ENCODE measurements around the gene FAM114A1. TPM values are rescaled to one million over a fixed set of nuclear protein-coding genes. Genes with fewer than 3 reads are reported as not detected.

FAM114A1 gene
- total RNA-seq, 6 donors from 2014 or later: 27.2 to 92.5 (median 43.1) TPM

DNA sequence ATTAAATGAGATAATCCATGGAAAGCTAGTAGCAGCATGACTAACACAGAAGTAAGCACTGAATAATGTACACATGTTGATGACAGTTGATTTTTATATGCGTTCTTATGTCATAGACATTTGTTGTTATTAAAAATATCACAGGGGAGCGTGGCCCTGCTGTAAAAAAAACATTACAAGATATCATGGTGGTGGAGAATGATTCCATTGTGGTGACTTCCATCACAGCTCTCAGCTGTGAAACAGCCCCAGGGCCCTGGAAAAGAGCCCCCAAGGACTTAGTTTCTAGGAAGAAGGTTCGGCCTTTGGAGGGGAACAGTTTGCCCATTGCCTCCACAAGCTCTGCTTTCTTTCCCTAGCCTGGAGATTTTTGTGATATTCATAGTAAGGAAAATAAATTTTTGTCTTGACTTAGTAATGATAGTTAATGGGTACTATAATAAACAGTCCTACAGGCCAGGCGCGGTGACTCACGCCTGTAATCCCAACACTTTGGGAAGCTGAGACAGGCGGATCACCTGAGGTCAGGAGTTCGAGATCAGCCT lies 49.9 kb downstream of the FAM114A1 start:
- H3K36me3 ChIP-seq: peaks cover 4 to 98% (median 48%) of the 10 kb centered on the region in 4 donors
- no peak for TF ChIP-seq POLR2AphosphoS5 (IDR thresholded peaks at IDR 0.05)
- TF ChIP-seq, protein P1, sequence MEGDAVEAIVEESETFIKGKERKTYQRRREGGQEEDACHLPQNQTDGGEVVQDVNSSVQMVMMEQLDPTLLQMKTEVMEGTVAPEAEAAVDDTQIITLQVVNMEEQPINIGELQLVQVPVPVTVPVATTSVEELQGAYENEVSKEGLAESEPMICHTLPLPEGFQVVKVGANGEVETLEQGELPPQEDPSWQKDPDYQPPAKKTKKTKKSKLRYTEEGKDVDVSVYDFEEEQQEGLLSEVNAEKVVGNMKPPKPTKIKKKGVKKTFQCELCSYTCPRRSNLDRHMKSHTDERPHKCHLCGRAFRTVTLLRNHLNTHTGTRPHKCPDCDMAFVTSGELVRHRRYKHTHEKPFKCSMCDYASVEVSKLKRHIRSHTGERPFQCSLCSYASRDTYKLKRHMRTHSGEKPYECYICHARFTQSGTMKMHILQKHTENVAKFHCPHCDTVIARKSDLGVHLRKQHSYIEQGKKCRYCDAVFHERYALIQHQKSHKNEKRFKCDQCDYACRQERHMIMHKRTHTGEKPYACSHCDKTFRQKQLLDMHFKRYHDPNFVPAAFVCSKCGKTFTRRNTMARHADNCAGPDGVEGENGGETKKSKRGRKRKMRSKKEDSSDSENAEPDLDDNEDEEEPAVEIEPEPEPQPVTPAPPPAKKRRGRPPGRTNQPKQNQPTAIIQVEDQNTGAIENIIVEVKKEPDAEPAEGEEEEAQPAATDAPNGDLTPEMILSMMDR (IDR thresholded peaks at IDR 0.05): no peak
- TF ChIP-seq EP300 (IDR thresholded peaks at IDR 0.05): no peak
- H3K4me1 ChIP-seq: no peaks in the 10 kb centered on the region
- no peaks in the 10 kb centered on the region for H3K9me3 ChIP-seq
- no peak for DNase-seq
- WGBS, 2 donors: 84 to 96% methylated on average over 8 of the region's 8 CpGs
- H3K27ac ChIP-seq: no peak overlapping the region
- H3K4me3 ChIP-seq: no peak overlapping the region
- no peaks in the 10 kb centered on the region for H3K27me3 ChIP-seq
- ATAC-seq (ENCODE audit: low FRiP score in 2 of 2): no peak

GRCh38 chr4:38919494-38919893 lies 51.9 kb downstream of the FAM114A1 start:
- H3K9me3 ChIP-seq: no peaks in the 10 kb centered on the region
- H3K4me1 ChIP-seq: no peaks in the 10 kb centered on the region
- TF ChIP-seq, protein P1 (IDR thresholded peaks at IDR 0.05): no peak
- TF ChIP-seq POLR2A (IDR thresholded peaks at IDR 0.05): no peak
- no peak for TF ChIP-seq POLR2AphosphoS5 (IDR thresholded peaks at IDR 0.05)
- TF ChIP-seq EP300 (IDR thresholded peaks at IDR 0.05): no peak
- peaks cover 4 to 97% (median 48%) of the 10 kb centered on the region in 4 donors for H3K36me3 ChIP-seq
- ATAC-seq (ENCODE audit: low FRiP score in 2 of 2) (no peak), DNase-seq (no peak)
- WGBS, 2 donors: 99 to 100% methylated on average over 3 of the region's 3 CpGs
- H3K27ac ChIP-seq: no peak overlapping the region
- H3K27me3 ChIP-seq: no peaks in the 10 kb centered on the region
- no peak overlapping the region for H3K4me3 ChIP-seq

- ATAC-seq (ENCODE audit: low FRiP score in 2 of 2) (no peak), DNase-seq (no peak)
- no peaks in the 10 kb centered on the region for H3K27me3 ChIP-seq
- peaks cover 4 to 97% (median 44%) of the 10 kb centered on the region in 4 donors for H3K36me3 ChIP-seq
- TF ChIP-seq POLR2AphosphoS5 (IDR thresholded peaks at IDR 0.05) (no peak), EP300 (IDR thresholded peaks at IDR 0.05) (no peak), POLR2A (IDR thresholded peaks at IDR 0.05) (no peak)
- TF ChIP-seq, protein P1 (IDR thresholded peaks at IDR 0.05): no peak
- H3K4me3 ChIP-seq: no peak overlapping the region
- no peaks in the 10 kb centered on the region for H3K4me1 ChIP-seq
- no peaks in the 10 kb centered on the region for H3K9me3 ChIP-seq
- 93 to 97% methylated on average over 2 of the region's 2 CpGs for WGBS, 2 donors
- H3K27ac ChIP-seq: no peak overlapping the region
These were observed 52.6 kb downstream of the FAM114A1 start for GRCh38 chr4:38920186-38920585.

DNA sequence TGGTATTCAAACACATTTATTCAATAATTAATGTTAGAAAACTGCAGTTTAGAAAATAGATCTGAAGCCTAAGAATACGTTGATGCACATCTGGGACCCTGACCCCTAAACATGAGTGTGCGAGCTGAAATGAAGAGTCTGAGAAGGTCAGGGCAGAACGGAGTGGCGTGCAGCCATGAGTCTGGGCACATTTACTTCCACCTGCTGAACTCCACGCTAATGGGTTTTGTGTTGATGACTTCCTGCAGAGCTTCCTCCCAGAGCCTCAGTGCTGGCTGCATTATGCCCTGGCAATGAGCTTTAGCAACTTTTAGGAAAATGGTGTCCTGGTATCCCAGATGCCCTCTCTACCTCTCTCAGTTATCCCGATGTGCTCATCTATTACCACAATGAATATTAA lies 53.1 kb downstream of the FAM114A1 start:
- Histone ChIP-seq H3K4me1 (no peaks in the 10 kb centered on the region), H3K27ac (no peak overlapping the region), H3K9me3 (no peaks in the 10 kb centered on the region), H3K4me3 (no peak overlapping the region), H3K36me3 (peaks cover 4 to 97% (median 39%) of the 10 kb centered on the region in 4 donors), H3K27me3 (no peaks in the 10 kb centered on the region)
- TF ChIP-seq, protein P1 (IDR thresholded peaks at IDR 0.05): no peak
- no peak for TF ChIP-seq POLR2A (IDR thresholded peaks at IDR 0.05)
- TF ChIP-seq POLR2AphosphoS5 (IDR thresholded peaks at IDR 0.05): no peak
- ATAC-seq (ENCODE audit: low FRiP score in 2 of 2) (no peak), DNase-seq (no peak)
- WGBS, 2 donors: 69 to 76% methylated on average over 6 of the region's 6 CpGs

DNA sequence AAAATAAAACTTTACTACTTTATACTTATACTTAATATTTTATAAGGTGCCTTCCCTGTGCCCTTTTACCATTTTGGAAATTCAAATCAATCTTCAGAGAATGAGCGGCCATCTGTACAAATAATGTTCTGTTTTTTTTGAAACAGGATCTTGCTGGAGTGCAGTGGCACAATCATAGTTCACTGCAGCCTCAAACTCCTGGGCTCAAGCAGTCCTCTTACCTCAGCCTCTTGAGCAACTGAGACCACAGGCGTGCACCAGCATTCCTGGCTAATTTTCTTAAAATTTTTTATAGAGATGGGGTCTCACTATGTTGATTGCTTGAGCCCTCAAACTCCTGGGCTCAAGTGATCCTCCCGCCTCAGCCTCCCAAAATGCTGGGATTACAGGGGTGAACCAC lies 53.5 kb downstream of the FAM114A1 start:
- DNase-seq: no peak

More for the DNA sequence above, 53.5 kb downstream of the FAM114A1 start:
- peaks cover 4 to 96% (median 36%) of the 10 kb centered on the region in 4 donors for H3K36me3 ChIP-seq
- H3K4me1 ChIP-seq: no peaks in the 10 kb centered on the region
- no peak overlapping the region for H3K4me3 ChIP-seq
- no peak for ATAC-seq (ENCODE audit: low FRiP score in 2 of 2)
- H3K27me3 ChIP-seq: no peaks in the 10 kb centered on the region
- no peak overlapping the region for H3K27ac ChIP-seq
- TF ChIP-seq POLR2A (IDR thresholded peaks at IDR 0.05) (no peak), POLR2AphosphoS5 (IDR thresholded peaks at IDR 0.05) (no peak), EP300 (IDR thresholded peaks at IDR 0.05) (no peak)
- TF ChIP-seq, protein P1 (IDR thresholded peaks at IDR 0.05): no peak
- WGBS, 2 donors: 82 to 89% methylated on average over 3 of the region's 3 CpGs
- no peaks in the 10 kb centered on the region for H3K9me3 ChIP-seq
